Neural cell (in vitro differentiated cells): ENCODE data around the gene WDR93.

Experiments
- EP300 ChIP-seq: fragments of 450-650 bp; conservative IDR thresholded peaks from 2 replicates; pipeline ENCODE4 v1.6.1; 2014; ENCODE audit warnings: antibody characterized with exemption, mild to moderate bottlenecking, moderate library complexity; ENCODE audit not compliant: poor library complexity, severe bottlenecking
- EZH2 ChIP-seq: fragments of 200-600, 300-800 bp; shearing (Covaris generic), sonication (generic); IDR thresholded peaks from 2 replicates; pipeline ENCODE4 v1.6.1; 2014; ENCODE audit warnings: antibody characterized with exemption, low read length, borderline replicate concordance, mild to moderate bottlenecking; ENCODE audit not compliant: insufficient read depth, poor library complexity, severe bottlenecking
- POLR2AphosphoS5 ChIP-seq: IDR thresholded peaks from 2 replicates; pipeline ENCODE4 v1.6.1; 2012
- SMC3 ChIP-seq: fragments of 450-650 bp; conservative IDR thresholded peaks from 2 replicates; pipeline ENCODE4 v1.6.1; 2014; ENCODE audit warnings: antibody characterized with exemption, mild to moderate bottlenecking, moderate library complexity; ENCODE audit not compliant: poor library complexity
- TF ChIP-seq, protein P1 (sequence below): fragments of 450-650 bp; IDR thresholded peaks from 2 replicates; pipeline ENCODE4 v1.5.1; 2014; ENCODE audit warnings: antibody characterized with exemption, mild to moderate bottlenecking, moderate library complexity; ENCODE audit not compliant: poor library complexity, severe bottlenecking

DNA sequence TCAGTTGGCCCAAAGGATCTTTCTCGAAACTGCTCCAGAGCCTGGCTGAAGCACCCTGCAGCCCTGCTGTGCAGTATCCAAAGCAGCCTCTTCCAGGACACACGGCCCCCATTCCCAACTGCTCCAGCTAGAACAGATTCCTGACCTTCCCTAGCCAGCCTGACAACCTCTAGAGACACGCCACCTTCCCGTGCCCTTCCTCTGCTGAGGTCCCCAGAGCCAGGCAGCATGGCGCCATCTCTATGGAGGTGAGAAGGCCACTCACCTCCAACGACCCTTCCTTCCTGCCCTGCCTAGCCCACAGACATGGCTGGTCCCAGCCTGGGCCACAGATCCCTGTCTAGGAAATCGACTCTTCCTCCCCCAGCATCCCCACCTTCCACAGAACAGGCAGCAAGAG, 38.5 kb upstream of the WDR93 start:
- TF ChIP-seq POLR2AphosphoS5 (no peak), EZH2 (no peak), EP300 (no peak), SMC3 (no peak)
- TF ChIP-seq, protein P1, sequence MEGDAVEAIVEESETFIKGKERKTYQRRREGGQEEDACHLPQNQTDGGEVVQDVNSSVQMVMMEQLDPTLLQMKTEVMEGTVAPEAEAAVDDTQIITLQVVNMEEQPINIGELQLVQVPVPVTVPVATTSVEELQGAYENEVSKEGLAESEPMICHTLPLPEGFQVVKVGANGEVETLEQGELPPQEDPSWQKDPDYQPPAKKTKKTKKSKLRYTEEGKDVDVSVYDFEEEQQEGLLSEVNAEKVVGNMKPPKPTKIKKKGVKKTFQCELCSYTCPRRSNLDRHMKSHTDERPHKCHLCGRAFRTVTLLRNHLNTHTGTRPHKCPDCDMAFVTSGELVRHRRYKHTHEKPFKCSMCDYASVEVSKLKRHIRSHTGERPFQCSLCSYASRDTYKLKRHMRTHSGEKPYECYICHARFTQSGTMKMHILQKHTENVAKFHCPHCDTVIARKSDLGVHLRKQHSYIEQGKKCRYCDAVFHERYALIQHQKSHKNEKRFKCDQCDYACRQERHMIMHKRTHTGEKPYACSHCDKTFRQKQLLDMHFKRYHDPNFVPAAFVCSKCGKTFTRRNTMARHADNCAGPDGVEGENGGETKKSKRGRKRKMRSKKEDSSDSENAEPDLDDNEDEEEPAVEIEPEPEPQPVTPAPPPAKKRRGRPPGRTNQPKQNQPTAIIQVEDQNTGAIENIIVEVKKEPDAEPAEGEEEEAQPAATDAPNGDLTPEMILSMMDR, result no peak
